Nephron progenitor cell (in vitro differentiated cells): ENCODE measurements around the gene CGB8.

Experiments used
- DNase-seq: peaks from one replicate; pipeline ENCODE4 v3.0.0; 2021
- H3K27ac Mint-ChIP-seq: 2 replicates; pipeline ENCODE4 v1.8.0; 2021; ENCODE audit warnings: mild to moderate bottlenecking, moderate library complexity, mixed read lengths
- H3K27me3 Mint-ChIP-seq: 2 replicates; pipeline ENCODE4 v1.8.0; 2021; ENCODE audit warnings: mild to moderate bottlenecking, low read depth, mixed read lengths; ENCODE audit not compliant: poor library complexity
- H3K36me3 Mint-ChIP-seq: 2 replicates; pipeline ENCODE4 v1.8.0; 2021; ENCODE audit warnings: low read depth, mixed read lengths
- H3K4me1 Mint-ChIP-seq: 2 replicates; pipeline ENCODE4 v1.8.0; 2021; ENCODE audit warnings: mixed read lengths
- H3K4me3 Mint-ChIP-seq: 2 replicates; pipeline ENCODE4 v1.8.0; 2021; ENCODE audit warnings: mild to moderate bottlenecking, moderate library complexity, mixed read lengths
- H3K9me3 Mint-ChIP-seq: 2 replicates; pipeline ENCODE4 v1.8.0; 2021; ENCODE audit warnings: mild to moderate bottlenecking, moderate library complexity, mixed read lengths
- CTCF ChIP-seq: fragments of 200-600 bp; sonication (generic); IDR thresholded peaks from 2 replicates; pipeline ENCODE4 v1.5.0; 2021; ENCODE audit warnings: antibody characterized with exemption

The CGB8 gene

GRCh38 chr19:49069026-49069425 lies 20.1 kb upstream of the CGB8 start:
- H3K9me3 Mint-ChIP-seq, result peaks cover 43% of the 10 kb centered on the region

GRCh38 chr19:49067554-49067953 lies 18.6 kb upstream of the CGB8 start:
- H3K4me3 Mint-ChIP-seq, result peak overlapping the region; percentile 30
- peaks cover 73% of the 10 kb centered on the region for H3K4me1 Mint-ChIP-seq
- H3K36me3 Mint-ChIP-seq, result peaks cover 16% of the 10 kb centered on the region
- peaks cover 48% of the 10 kb centered on the region for H3K27me3 Mint-ChIP-seq
- TF ChIP-seq CTCF, result no peak
- H3K27ac Mint-ChIP-seq, result peak overlapping the region; percentile 63
- H3K9me3 Mint-ChIP-seq, result peaks cover 32% of the 10 kb centered on the region
- DNase-seq, result no peak

More at GRCh38 chr19:49069026-49069425, 20.1 kb upstream of the CGB8 start:
- no peak for DNase-seq
- H3K36me3 Mint-ChIP-seq, result peaks cover 21% of the 10 kb centered on the region
- H3K27ac Mint-ChIP-seq, result no peak overlapping the region
- H3K27me3 Mint-ChIP-seq, result peaks cover 58% of the 10 kb centered on the region
- no peak overlapping the region for H3K4me3 Mint-ChIP-seq
- H3K4me1 Mint-ChIP-seq, result peaks cover 78% of the 10 kb centered on the region
- TF ChIP-seq CTCF, result no peak

GRCh38 chr19:49065905-49066512 lies 17.1 kb upstream of the CGB8 start:
- peaks cover 39% of the 10 kb centered on the region for H3K27me3 Mint-ChIP-seq
- H3K27ac Mint-ChIP-seq, result peak overlapping the region; percentile 36
- peak overlapping the region; percentile 72 for H3K4me3 Mint-ChIP-seq
- H3K9me3 Mint-ChIP-seq, result peaks cover 24% of the 10 kb centered on the region
- no peak for TF ChIP-seq CTCF
- H3K36me3 Mint-ChIP-seq, result peaks cover 16% of the 10 kb centered on the region
- peaks cover 68% of the 10 kb centered on the region for H3K4me1 Mint-ChIP-seq
- DNase-seq, result no peak

- Mint-ChIP-seq H3K9me3 (peaks cover 14% of the 10 kb centered on the region), H3K36me3 (peaks cover 9% of the 10 kb centered on the region), H3K4me1 (peaks cover 68% of the 10 kb centered on the region), H3K27me3 (peaks cover 36% of the 10 kb centered on the region), H3K27ac (peak within 1 kb of the TSS; percentile 5), H3K4me3 (peak within 1 kb of the TSS; percentile 72)
- no peak for TF ChIP-seq CTCF
- DNase-seq, result peak; percentile 87
These were observed 16.1 kb upstream of the CGB8 start, which contains the start of gene NTF4 for GRCh38 chr19:49064768-49065611. Gene NTF4 (minus strand): TSS chr19:49064818. CDS start chr19:49061997, 2,821 bp downstream.

GRCh38 chr19:49064029-49064629 lies 15.2 kb upstream of the CGB8 start:
- peaks cover 32% of the 10 kb centered on the region for H3K27me3 Mint-ChIP-seq
- no peak overlapping the region for H3K27ac Mint-ChIP-seq
- no peak for DNase-seq
- no peak for TF ChIP-seq CTCF
- H3K4me3 Mint-ChIP-seq, result peak overlapping the region; percentile 67
- H3K36me3 Mint-ChIP-seq, result peaks cover 2% of the 10 kb centered on the region
- peaks cover 66% of the 10 kb centered on the region for H3K4me1 Mint-ChIP-seq
- H3K9me3 Mint-ChIP-seq, result peaks cover 7% of the 10 kb centered on the region
